DND-41 (cell line): ENCODE data around the gene NDUFS1.
"Not testable (repeated sequence)": the region's sequence is repeated elsewhere in the genome, so short reads cannot be mapped to it uniquely, and the experiment has no call there.

Experiments
- ATAC-seq: fragments of 200-7000 bp; cut with Tn5 transposase; 3 replicates; pipeline ENCODE4 v1.9.1; 2021; ENCODE audit warnings: low read depth; ENCODE audit not compliant: insufficient read depth
- DNase-seq: peaks from one replicate; pipeline ENCODE4 v3.0.0-alpha.2; 2020
- H2AFZ ChIP-seq: 2 replicates; pipeline ENCODE4 v1.6.0; 2012; ENCODE audit warnings: low read depth, low read length
- H3K27ac ChIP-seq: 2 replicates; pipeline ENCODE4 v1.5.1; 2012; ENCODE audit warnings: low read length, inconsistent platforms
- H3K27me3 ChIP-seq: fragments of 200-600 bp; sonication (generic); 2 replicates; pipeline ENCODE4 v1.6.0; 2012; ENCODE audit warnings: low read length, mild to moderate bottlenecking, inconsistent platforms; ENCODE audit not compliant: insufficient read depth, poor library complexity
- H3K36me3 ChIP-seq: 2 replicates; pipeline ENCODE4 v1.5.1; 2012; ENCODE audit warnings: low read length, inconsistent platforms; ENCODE audit not compliant: insufficient read depth
- H3K4me1 ChIP-seq: 2 replicates; pipeline ENCODE4 v1.5.1; 2012; ENCODE audit warnings: mild to moderate bottlenecking, low read length; ENCODE audit not compliant: insufficient read depth
- H3K4me2 ChIP-seq: 2 replicates; pipeline ENCODE4 v1.6.0; 2012; ENCODE audit warnings: mild to moderate bottlenecking, moderate library complexity, low read length, inconsistent platforms; ENCODE audit not compliant: insufficient read depth
- H3K4me3 ChIP-seq, 2 experiments: fragments of 200-600 bp in 1 of 2; shearing (Covaris generic) in 1 of 2; 2 replicates each; pipeline ENCODE4 v1.5.1; 2012 to 2016; ENCODE audit warnings: inconsistent platforms in 2 of 2, low read length in 2 of 2, mild to moderate bottlenecking in 2 of 2, low read depth in 1 of 2, moderate library complexity in 1 of 2
- H3K79me2 ChIP-seq: 2 replicates; pipeline ENCODE4 v1.6.0; 2012; ENCODE audit warnings: low read length, inconsistent platforms; ENCODE audit not compliant: insufficient read depth
- H3K9ac ChIP-seq: 2 replicates; pipeline ENCODE4 v1.6.0; 2012; ENCODE audit warnings: low read depth, mild to moderate bottlenecking, inconsistent platforms, low read length, moderate library complexity
- H3K9me3 ChIP-seq: 2 replicates; pipeline ENCODE4 v1.5.1; 2012; ENCODE audit warnings: low read length, moderate library complexity, mild to moderate bottlenecking, inconsistent platforms; ENCODE audit not compliant: insufficient read depth, severe bottlenecking
- H4K20me1 ChIP-seq: 2 replicates; pipeline ENCODE4 v1.6.0; 2012; ENCODE audit warnings: low read length; ENCODE audit not compliant: insufficient read depth
- EZH2 ChIP-seq: IDR thresholded peaks from 3 replicates; pipeline ENCODE4 v1.6.1; 2012; ENCODE audit warnings: borderline replicate concordance, low read depth, mild to moderate bottlenecking, moderate library complexity, low read length, inconsistent platforms; ENCODE audit not compliant: severe bottlenecking
- TF ChIP-seq, protein P1 (sequence below): IDR thresholded peaks from 2 replicates; pipeline ENCODE4 v1.5.1; 2012; ENCODE audit warnings: borderline replicate concordance, low read length, moderate library complexity, mild to moderate bottlenecking; ENCODE audit not compliant: poor library complexity, severe bottlenecking; ENCODE audit errors: extremely low read depth

The NDUFS1 gene

DNA sequence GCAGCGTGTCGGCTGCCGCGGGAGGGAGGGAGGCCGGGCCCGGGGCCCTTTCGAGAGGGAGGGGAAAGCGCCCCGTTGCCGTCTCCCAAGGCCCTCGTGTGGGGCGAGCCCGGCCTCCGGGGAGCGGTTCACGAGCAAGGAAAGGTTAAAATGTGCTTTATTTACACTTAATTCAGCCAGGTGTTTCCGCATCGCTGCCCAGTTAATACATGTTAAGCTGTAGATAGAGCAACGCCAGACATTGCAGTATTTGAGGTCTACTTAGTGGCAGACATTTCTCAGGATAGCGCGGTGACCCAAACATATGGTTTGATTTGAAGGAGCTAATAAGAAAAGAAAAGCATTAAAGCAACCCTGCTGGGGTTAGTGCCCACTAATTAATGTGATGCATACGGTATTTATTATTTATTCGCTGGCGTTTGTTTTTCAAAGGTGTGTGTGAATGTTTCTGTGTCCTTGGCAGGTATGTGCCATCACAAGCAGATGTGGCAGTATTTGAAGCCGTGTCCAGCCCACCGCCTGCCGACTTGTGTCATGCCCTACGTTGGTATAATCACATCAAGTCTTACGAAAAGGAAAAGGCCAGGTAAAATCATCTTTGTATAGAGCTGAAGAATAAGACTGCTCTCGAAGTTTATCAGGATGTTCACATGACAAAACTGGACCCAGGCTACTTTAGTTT lies 1.0 kb upstream of the NDUFS1 start:
- Histone ChIP-seq H2AFZ (peak overlapping the region; percentile 90), H3K27me3 (no peaks in the 10 kb centered on the region), H3K4me1 (peaks cover 47% of the 10 kb centered on the region), H3K27ac (peak overlapping the region; percentile 98), H3K79me2 (peaks cover 78% of the 10 kb centered on the region), H4K20me1 (peaks cover 34% of the 10 kb centered on the region; the same call in 1 of the 2 replicates), H3K36me3 (peaks cover 51% of the 10 kb centered on the region), H3K4me2 (peak overlapping the region; percentile 81), H3K9me3 (no peaks in the 10 kb centered on the region), H3K4me3 (peak overlapping the region; percentile 79 to 88; a peak in 3 of 4 replicates), H3K9ac (peak overlapping the region; percentile 82)
- ATAC-seq (peak; percentile 50), DNase-seq (no peak)
- TF ChIP-seq, protein P1, sequence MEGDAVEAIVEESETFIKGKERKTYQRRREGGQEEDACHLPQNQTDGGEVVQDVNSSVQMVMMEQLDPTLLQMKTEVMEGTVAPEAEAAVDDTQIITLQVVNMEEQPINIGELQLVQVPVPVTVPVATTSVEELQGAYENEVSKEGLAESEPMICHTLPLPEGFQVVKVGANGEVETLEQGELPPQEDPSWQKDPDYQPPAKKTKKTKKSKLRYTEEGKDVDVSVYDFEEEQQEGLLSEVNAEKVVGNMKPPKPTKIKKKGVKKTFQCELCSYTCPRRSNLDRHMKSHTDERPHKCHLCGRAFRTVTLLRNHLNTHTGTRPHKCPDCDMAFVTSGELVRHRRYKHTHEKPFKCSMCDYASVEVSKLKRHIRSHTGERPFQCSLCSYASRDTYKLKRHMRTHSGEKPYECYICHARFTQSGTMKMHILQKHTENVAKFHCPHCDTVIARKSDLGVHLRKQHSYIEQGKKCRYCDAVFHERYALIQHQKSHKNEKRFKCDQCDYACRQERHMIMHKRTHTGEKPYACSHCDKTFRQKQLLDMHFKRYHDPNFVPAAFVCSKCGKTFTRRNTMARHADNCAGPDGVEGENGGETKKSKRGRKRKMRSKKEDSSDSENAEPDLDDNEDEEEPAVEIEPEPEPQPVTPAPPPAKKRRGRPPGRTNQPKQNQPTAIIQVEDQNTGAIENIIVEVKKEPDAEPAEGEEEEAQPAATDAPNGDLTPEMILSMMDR: no peak
- no peak for TF ChIP-seq EZH2

DNA sequence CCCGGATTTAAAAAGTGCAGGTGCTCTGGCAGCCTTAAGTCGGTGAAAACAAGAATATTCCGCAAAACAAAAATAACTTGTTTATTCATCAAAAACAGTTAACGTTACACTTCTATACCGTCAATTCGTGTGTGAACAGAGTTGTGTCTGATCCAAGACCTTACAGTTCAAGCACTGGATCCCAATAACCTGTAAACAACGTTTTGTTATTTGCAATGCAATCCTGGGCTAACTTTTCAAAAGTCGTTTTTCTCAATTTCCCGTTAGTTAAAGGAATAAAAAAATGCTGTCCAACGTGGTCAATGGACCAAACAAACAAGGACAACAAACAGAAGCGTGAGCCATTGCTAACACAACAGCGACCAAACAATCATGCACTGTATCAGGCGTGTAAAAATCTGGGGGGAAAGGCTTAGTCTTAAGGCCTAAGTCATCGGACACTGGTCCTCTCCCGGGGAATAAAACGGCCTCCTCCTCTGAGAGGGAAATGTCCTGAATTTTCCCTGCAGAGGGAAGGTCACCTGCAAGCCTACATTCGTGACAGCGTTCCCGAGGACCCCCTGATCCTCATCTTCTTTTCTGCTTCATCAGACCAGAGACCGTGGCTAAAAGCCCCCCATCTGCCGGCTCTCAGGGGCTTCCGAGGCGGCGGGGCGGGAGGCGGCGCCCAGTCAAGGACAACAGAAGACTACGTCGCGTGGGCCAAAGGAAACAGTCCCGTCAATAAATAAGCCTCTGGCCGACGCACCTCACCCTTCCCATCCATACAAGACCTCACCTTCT lies 490 bp downstream of the NDUFS1 start:
- Histone ChIP-seq H2AFZ (peak overlapping the region; percentile 90), H3K4me3 (peak overlapping the region; percentile 79 to 88), H3K4me1 (peaks cover 47% of the 10 kb centered on the region), H4K20me1 (peaks cover 42% of the 10 kb centered on the region; the same call in 1 of the 2 replicates), H3K79me2 (peaks cover 93% of the 10 kb centered on the region), H3K27me3 (no peaks in the 10 kb centered on the region), H3K9me3 (no peaks in the 10 kb centered on the region), H3K27ac (peak overlapping the region; percentile 98), H3K36me3 (peaks cover 45% of the 10 kb centered on the region), H3K9ac (peak overlapping the region; percentile 82), H3K4me2 (peak overlapping the region; percentile 81)
- DNase-seq (no peak), ATAC-seq (peak; percentile 32)
- TF ChIP-seq, protein P1: no peak
- TF ChIP-seq EZH2: no peak

DNA sequence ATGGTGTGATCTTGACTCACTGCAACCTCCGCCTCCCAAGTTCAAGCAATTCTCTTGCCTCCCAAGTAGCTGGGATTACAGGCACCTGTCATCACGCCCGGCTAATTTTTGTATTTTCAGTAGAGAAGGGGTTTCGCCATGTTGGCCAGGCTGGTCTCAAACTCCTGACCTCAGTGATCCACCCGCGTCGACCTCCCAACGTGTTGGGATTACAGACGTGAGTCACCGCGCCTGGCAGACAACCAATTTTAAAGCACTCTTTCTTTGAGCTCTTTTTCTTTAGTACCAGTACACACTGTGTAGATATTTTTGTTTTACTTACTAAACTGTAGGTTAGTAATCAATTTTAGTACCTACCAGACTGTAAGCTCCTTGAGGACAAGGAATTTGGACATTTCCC lies 2.2 kb downstream of the NDUFS1 start:
- ATAC-seq, H2AFZ ChIP-seq, H3K27me3 ChIP-seq, H3K9me3 ChIP-seq, DNase-seq, H3K27ac ChIP-seq, H3K9ac ChIP-seq: not testable (repeated sequence)
- H3K4me2 ChIP-seq: peak overlapping the region; percentile 81
- H3K4me1 ChIP-seq: peaks cover 38% of the 10 kb centered on the region
- H3K36me3 ChIP-seq: peaks cover 32% of the 10 kb centered on the region
- H3K79me2 ChIP-seq: peaks cover 96% of the 10 kb centered on the region
- peaks cover 32% of the 10 kb centered on the region; the same call in 1 of the 2 replicates for H4K20me1 ChIP-seq
- H3K4me3 ChIP-seq: peak overlapping the region in 1 of 2 experiments; percentile 88; a peak in 2 of 4 replicates

DNA sequence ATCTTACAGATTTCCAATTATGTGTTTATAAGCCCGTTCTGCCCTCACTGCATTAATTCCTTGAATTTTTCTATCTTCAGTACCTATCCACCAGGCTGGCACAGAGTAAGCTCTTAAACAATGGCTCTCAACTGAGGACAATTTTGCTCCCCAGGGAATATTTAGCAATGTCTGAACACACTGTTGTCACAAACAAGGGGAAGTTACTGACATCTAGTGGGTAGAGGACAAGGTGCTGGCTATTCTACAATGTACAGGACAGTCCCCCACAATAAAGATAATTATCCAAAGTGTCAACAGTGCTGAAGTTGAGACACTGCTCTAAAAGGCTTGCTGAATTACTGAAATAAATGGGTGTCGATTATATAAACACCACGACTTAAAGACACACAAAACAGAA lies 5.0 kb downstream of the NDUFS1 start:
- peaks cover 86% of the 10 kb centered on the region for H3K79me2 ChIP-seq
- no peaks in the 10 kb centered on the region for H3K27me3 ChIP-seq
- no peak overlapping the region for H3K27ac ChIP-seq
- H2AFZ ChIP-seq: no peak overlapping the region
- H3K4me3 ChIP-seq: no peak overlapping the region
- TF ChIP-seq, protein P1: peak; percentile 12
- TF ChIP-seq EZH2: no peak
- H3K4me1 ChIP-seq: peaks cover 22% of the 10 kb centered on the region
- H3K9ac ChIP-seq: no peak overlapping the region
- ATAC-seq (no peak), DNase-seq (no peak)
- H4K20me1 ChIP-seq: peaks cover 22% of the 10 kb centered on the region; the same call in 1 of the 2 replicates
- peaks cover 43% of the 10 kb centered on the region for H3K36me3 ChIP-seq
- no peaks in the 10 kb centered on the region for H3K9me3 ChIP-seq
- no peak overlapping the region for H3K4me2 ChIP-seq
